Fibroblast of peridontal ligament (primary cell): Measurements from ENCODE around the gene CRB1.

Experiments
- DNase-seq: peaks from one replicate; pipeline ENCODE4 v3.0.0-alpha.2; 2010; ENCODE audit errors: extremely low read depth

The CRB1 gene

GRCh38 chr1:197343663-197344273 lies 75.7 kb downstream of the CRB1 start:
- no peak for DNase-seq

GRCh38 chr1:197351821-197352440 lies 83.9 kb downstream of the CRB1 start:
- peak; percentile 18 for DNase-seq

GRCh38 chr1:197355248-197355995 lies 87.4 kb downstream of the CRB1 start:
- no peak for DNase-seq

GRCh38 chr1:197356723-197357533 lies 88.9 kb downstream of the CRB1 start:
- peak; percentile 75 for DNase-seq

- no peak for DNase-seq
Measured at GRCh38 chr1:197358959-197359358, 90.9 kb downstream of the CRB1 start.

GRCh38 chr1:197360068-197360467 lies 92.0 kb downstream of the CRB1 start:
- DNase-seq, result no peak

- no peak for DNase-seq
Measured at GRCh38 chr1:197362871-197363270, 94.8 kb downstream of the CRB1 start.

GRCh38 chr1:197363855-197364254 lies 95.8 kb downstream of the CRB1 start:
- no peak for DNase-seq

GRCh38 chr1:197366996-197367395 lies 98.9 kb downstream of the CRB1 start:
- DNase-seq, result no peak

GRCh38 chr1:197367627-197368026 lies 99.6 kb downstream of the CRB1 start:
- DNase-seq, result no peak

GRCh38 chr1:197374428-197374827 lies 106.4 kb downstream of the CRB1 start:
- no peak for DNase-seq

GRCh38 chr1:197384471-197384870 lies 116.4 kb downstream of the CRB1 start:
- DNase-seq, result no peak

- DNase-seq, result no peak
Measured at GRCh38 chr1:197388801-197389200, 120.7 kb downstream of the CRB1 start.

GRCh38 chr1:197390856-197391255 lies 122.8 kb downstream of the CRB1 start:
- peak; percentile 28 for DNase-seq

- no peak for DNase-seq
Measured at GRCh38 chr1:197391303-197392226, 123.5 kb downstream of the CRB1 start.

- peak; percentile 7 for DNase-seq
Measured at GRCh38 chr1:197392541-197392940, 124.5 kb downstream of the CRB1 start.

- no peak for DNase-seq
Measured at GRCh38 chr1:197393105-197393504, 125.1 kb downstream of the CRB1 start.

- DNase-seq, result no peak
Measured at GRCh38 chr1:197393772-197394171, 125.7 kb downstream of the CRB1 start.

GRCh38 chr1:197394831-197395608 lies 127.0 kb downstream of the CRB1 start:
- DNase-seq, result no peak

GRCh38 chr1:197397895-197398294 lies 129.8 kb downstream of the CRB1 start:
- DNase-seq, result no peak
